Thyroid gland (tissue), 4 donors: ENCODE results near the gene AMIGO1. TPM values are rescaled to one million over a fixed set of nuclear protein-coding genes. Genes with fewer than 3 reads are reported as not detected.
A peak's percentile ranks its signal among the peaks of the same experiment; 100 is the strongest.

ENCODE experiments used
- DNase-seq, 2 donors: peaks; one replicate each; pipeline ENCODE4 v3.0.0-alpha.2; 2019
- H3K27ac ChIP-seq, 3 donors: fragments of 200-600 bp; sonication (generic); 1 replicate in 2 of 3; 2 replicates in 1 of 3; pipeline ENCODE4 v1.5.1; 2016 to 2019; ENCODE audit warnings: mild to moderate bottlenecking in 1 of 3, moderate library complexity in 1 of 3
- H3K27me3 ChIP-seq: fragments of 200-600 bp; sonication (generic); one replicate; pipeline ENCODE4 v1.5.1; 2019
- H3K36me3 ChIP-seq, 2 donors: fragments of 200-600 bp; sonication (generic); one replicate each; pipeline ENCODE4 v1.5.1; 2016 to 2019
- H3K4me1 ChIP-seq, 2 donors: fragments of 200-600 bp; sonication (generic); one replicate each; pipeline ENCODE4 v1.5.1; 2017 to 2019
- H3K4me3 ChIP-seq, 3 donors: fragments of 200-600 bp; sonication (generic); replicated peaks in 1 of 3; 1 replicate in 2 of 3; 2 replicates in 1 of 3; pipeline ENCODE4 v1.5.1; 2016; ENCODE audit warnings: mild to moderate bottlenecking in 1 of 3
- H3K9me3 ChIP-seq: fragments of 200-600 bp; sonication (generic); one replicate; pipeline ENCODE4 v1.5.1; 2017
- CTCF ChIP-seq, 6 experiments: fragments of 200-600 bp in 3 of 6; fragments of 450-650 bp in 3 of 6; sonication (generic) in 3 of 6; IDR thresholded peaks; one replicate each; pipeline ENCODE4 v1.5.1; 2016 to 2019; ENCODE audit warnings: antibody characterized with exemption in 6 of 6, mild to moderate bottlenecking in 2 of 6, inconsistent platforms in 1 of 6, moderate library complexity in 1 of 6
- POLR2A ChIP-seq, 2 donors: fragments of 450-650 bp; IDR thresholded peaks; one replicate each; pipeline ENCODE4 v1.6.1; 2017; ENCODE audit warnings: antibody characterized with exemption in 2 of 2, mild to moderate bottlenecking in 2 of 2, moderate library complexity in 1 of 2
- WGBS, 2 donors: methylation state at CpG; one replicate each; pipeline ENCODE4 v1.1.5; 2017; 5-methylcytosine and 5-hydroxymethylcytosine counted together
- intact Hi-C: fragments of 100-400 bp; cut with DNase I; formaldehyde crosslinking; loops from one replicate; pipeline ENCODE4 v1.15.1; 2023
- total RNA-seq, 4 donors: library from RNA; depleted of rRNA; stranded (reverse); fragments of >200 nt; gene quantifications; one replicate each; pipeline ENCODE4 v1.2.3, GENCODE V29; 2016

AMIGO1 gene
- total RNA-seq, 4 donors from 2014 or later, result 13.5 to 14.0 (median 13.8) TPM

- Histone ChIP-seq H3K4me3 (no peak overlapping the region), H3K36me3 (no peaks in the 10 kb centered on the region), H3K27me3 (no peaks in the 10 kb centered on the region), H3K27ac (no peak overlapping the region), H3K9me3 (no peaks in the 10 kb centered on the region), H3K4me1 (peaks cover 0 to 4% of the 10 kb centered on the region in 2 donors)
- peak in 1 of 2 donors; percentile 30 for DNase-seq
- TF ChIP-seq POLR2A (IDR thresholded peaks at IDR 0.05), result no peak
- intact Hi-C loops, result no loop called here
- WGBS, 2 donors, result 53 to 56% methylated on average over 7 of the region's 7 CpGs
These were observed 12.5 kb upstream of the AMIGO1 start for GRCh38 chr1:109522026-109522425.

- Histone ChIP-seq H3K4me1 (peaks cover 0 to 4% of the 10 kb centered on the region in 2 donors), H3K36me3 (no peaks in the 10 kb centered on the region), H3K27ac (no peak overlapping the region), H3K9me3 (no peaks in the 10 kb centered on the region), H3K4me3 (no peak overlapping the region), H3K27me3 (no peaks in the 10 kb centered on the region)
- intact Hi-C loops, result no loop called here
- WGBS, 2 donors, result 69 to 80% methylated on average over 14 of the region's 14 CpGs
- TF ChIP-seq CTCF (IDR thresholded peaks at IDR 0.05) (no peak), POLR2A (IDR thresholded peaks at IDR 0.05) (no peak)
- DNase-seq, result no peak
These were observed 11.8 kb upstream of the AMIGO1 start for GRCh38 chr1:109521002-109521951.

- intact Hi-C loops, result no loop called here
- TF ChIP-seq CTCF (IDR thresholded peaks at IDR 0.05), result no peak
- no peak for TF ChIP-seq POLR2A (IDR thresholded peaks at IDR 0.05)
- Histone ChIP-seq H3K27me3 (no peaks in the 10 kb centered on the region), H3K4me1 (peaks cover 0 to 4% of the 10 kb centered on the region in 2 donors), H3K9me3 (no peaks in the 10 kb centered on the region), H3K27ac (no peak overlapping the region), H3K4me3 (no peak overlapping the region), H3K36me3 (no peaks in the 10 kb centered on the region)
- WGBS, 2 donors, result 88 to 90% methylated on average over 5 of the region's 5 CpGs
- DNase-seq, result no peak
These were observed 7.8 kb upstream of the AMIGO1 start for GRCh38 chr1:109517337-109517736.

GRCh38 chr1:109516872-109517271 lies 7.3 kb upstream of the AMIGO1 start:
- no peak for DNase-seq
- H3K36me3 ChIP-seq, result no peaks in the 10 kb centered on the region
- no peak overlapping the region for H3K4me3 ChIP-seq
- intact Hi-C loops, result no loop called here
- no peaks in the 10 kb centered on the region for H3K9me3 ChIP-seq
- no peak for TF ChIP-seq POLR2A (IDR thresholded peaks at IDR 0.05)
- no peak for TF ChIP-seq CTCF (IDR thresholded peaks at IDR 0.05)
- no peaks in the 10 kb centered on the region for H3K27me3 ChIP-seq
- H3K4me1 ChIP-seq, result peaks cover 0 to 4% of the 10 kb centered on the region in 2 donors
- 74 to 85% methylated on average over 5 of the region's 5 CpGs for WGBS, 2 donors
- H3K27ac ChIP-seq, result no peak overlapping the region

GRCh38 chr1:109514846-109515245 lies 5.3 kb upstream of the AMIGO1 start:
- H3K36me3 ChIP-seq, result no peaks in the 10 kb centered on the region
- no peak for DNase-seq
- H3K27me3 ChIP-seq, result no peaks in the 10 kb centered on the region
- intact Hi-C loops, result no loop called here
- peaks cover 7% of the 10 kb centered on the region in 2 donors for H3K4me1 ChIP-seq
- H3K9me3 ChIP-seq, result no peaks in the 10 kb centered on the region
- no peak for TF ChIP-seq CTCF (IDR thresholded peaks at IDR 0.05)
- no peak for TF ChIP-seq POLR2A (IDR thresholded peaks at IDR 0.05)
- no peak overlapping the region for H3K4me3 ChIP-seq
- H3K27ac ChIP-seq, result no peak overlapping the region
- 69 to 74% methylated on average over 3 of the region's 3 CpGs for WGBS, 2 donors
